Left cardiac atrium (tissue), 2 donors: ENCODE measurements around the gene SNX12. TPM values are rescaled to one million over a fixed set of nuclear protein-coding genes. Genes with fewer than 3 reads are reported as not detected.

Experiments used
- total RNA-seq, 2 donors: library from RNA; stranded (reverse); fragmentation: NEBNext Ultra II Directional; extraction: Animal tissue kit (Norgen Biotek cat#: 25700); gene quantifications; one replicate each; pipeline ENCODE4 v1.2.1, GENCODE V29; 2021
- donor health status: DM: no; HTN: yes; CAD: no; lungs with severe emphysema.
- donor health status: DM: yes; HTN: yes; CAD: no.

SNX12 gene
- total RNA-seq, 2 donors from 2014 or later: 48.9 to 57.3 TPM

Other genes starting within 250 kb of the SNX12 start
- gene TEX11, start 159.6 kb downstream of the SNX12 start, total RNA-seq: not detected
- not detected for gene SLC7A3, start 137.2 kb downstream of the SNX12 start, total RNA-seq
- gene FOXO4, start 27.5 kb upstream of the SNX12 start, total RNA-seq: 10 to 100 TPM; 28.5 to 30.9 TPM
- gene CXorf65, start 38.4 kb upstream of the SNX12 start, total RNA-seq: not detected
- gene IL2RG, start 43.2 kb upstream of the SNX12 start, total RNA-seq: 1 to 10 TPM; 1.8 to 2.6 TPM
- 10 to 100 TPM; 21.1 to 23.8 TPM for gene MED12, start 50.3 kb upstream of the SNX12 start, total RNA-seq
- under 1 TPM; 0.52 to 0.97 TPM for gene NLGN3, start 76.5 kb upstream of the SNX12 start, total RNA-seq
- gene GJB1, start 154.9 kb upstream of the SNX12 start, total RNA-seq: not detected
- 10 to 100 TPM; 11.9 to 13.6 TPM for gene ZMYM3, start 185.8 kb upstream of the SNX12 start, total RNA-seq
- 100 to 1,000 TPM in 1 of 2 donors, 10 to 100 TPM in 1; 99.7 to 130 TPM for gene NONO, start 215.3 kb upstream of the SNX12 start, total RNA-seq
- 100 to 1,000 TPM in 1 of 2 donors, 10 to 100 TPM in 1; 90.5 to 115 TPM for gene ITGB1BP2, start 233.4 kb upstream of the SNX12 start, total RNA-seq